MCF 10A (cell line): ENCODE measurements around the gene SLC25A27. TPM values are rescaled to one million over a fixed set of nuclear protein-coding genes. Genes with fewer than 3 reads are reported as not detected.

Source experiments
- BruUV-seq: library from RNA; stranded (reverse); fragments of 400-500 nt; replicated peaks from 2 replicates; lab custom pipeline; 2021; lab: Mats Ljungman, UMichigan
- CTCF ChIA-PET: fragments of 300-600 bp; sonication (Branson Sonifier 250); formaldehyde crosslinking; extraction: SDS; loops from one replicate; lab custom pipeline; 2021; ENCODE audit warnings: antibody characterized with exemption, inconsistent platforms; lab: Yijun Ruan, JAX
- POLR2A ChIA-PET: fragments of 300-600, 350-650 bp; sonication (Branson Sonifier 250); formaldehyde crosslinking; extraction: SDS; loops from one replicate; lab custom pipeline; 2020; ENCODE audit warnings: antibody characterized with exemption, inconsistent platforms; lab: Yijun Ruan, JAX
- DNase-seq: peaks from one replicate; pipeline ENCODE4 v3.0.0-alpha.2; 2018; ENCODE audit not compliant: unreplicated experiment
- H3K27ac Mint-ChIP-seq: one replicate; pipeline ENCODE4 v1.8.0; 2022; ENCODE audit warnings: mild to moderate bottlenecking, low read depth, mixed read lengths; ENCODE audit not compliant: unreplicated experiment
- H3K27me3 Mint-ChIP-seq: one replicate; pipeline ENCODE4 v1.8.0; 2022; ENCODE audit warnings: mixed read lengths; ENCODE audit not compliant: insufficient read depth, unreplicated experiment
- H3K36me3 Mint-ChIP-seq: one replicate; pipeline ENCODE4 v1.8.0; 2022; ENCODE audit warnings: mild to moderate bottlenecking, moderate library complexity, mixed read lengths; ENCODE audit not compliant: insufficient read depth, unreplicated experiment
- H3K4me1 Mint-ChIP-seq: one replicate; pipeline ENCODE4 v1.8.0; 2022; ENCODE audit warnings: mixed read lengths; ENCODE audit not compliant: insufficient read depth, unreplicated experiment
- H3K4me3 Mint-ChIP-seq: one replicate; pipeline ENCODE4 v1.8.0; 2022; ENCODE audit warnings: mild to moderate bottlenecking, moderate library complexity, mixed read lengths; ENCODE audit not compliant: unreplicated experiment
- H3K9me3 Mint-ChIP-seq: one replicate; pipeline ENCODE4 v1.8.0; 2022; ENCODE audit warnings: mixed read lengths; ENCODE audit not compliant: unreplicated experiment
- CTCF ChIP-seq: fragments of 200-600 bp; IDR thresholded peaks from one replicate; pipeline ENCODE4 v1.8.0; 2022; ENCODE audit warnings: antibody characterized with exemption, mild to moderate bottlenecking; ENCODE audit not compliant: unreplicated experiment
- intact Hi-C: fragments of 100-400 bp; cut with micrococcal nuclease; formaldehyde crosslinking; loops from 2 replicates; pipeline ENCODE4 v1.14.1; 2022
- total RNA-seq: library from RNA; stranded (reverse); gene quantifications from 2 replicates; pipeline ENCODE4 v1.2.3, GENCODE V29; 2022

SLC25A27 gene
- total RNA-seq, 1 experiment from 2014 or later = 21.7 TPM

GRCh38 chr6:46610862-46611553 is 41.8 kb upstream of the SLC25A27 start:
- POLR2A ChIA-PET = interaction anchor here (0.6 to 0.8 kb wide), 2 partner anchors 171 to 330 kb away, joined by 3 read pairs; no protein-coding TSS in a partner anchor

GRCh38 chr6:46612645-46613044 is 40.1 kb upstream of the SLC25A27 start:
- Mint-ChIP-seq H3K36me3 (peaks cover 5% of the 10 kb centered on the region), H3K4me3 (no peak overlapping the region), H3K27ac (no peak overlapping the region), H3K4me1 (no peaks in the 10 kb centered on the region), H3K9me3 (no peaks in the 10 kb centered on the region), H3K27me3 (no peaks in the 10 kb centered on the region)
- intact Hi-C loops = no loop called here
- no peak for DNase-seq
- ChIA-PET POLR2A (no interaction called here), CTCF (interaction anchor here (1.6 kb wide), 1 partner anchor 190 kb away, joined by 5 read pairs; no protein-coding TSS in a partner anchor)
- no peak for TF ChIP-seq CTCF
- BruUV-seq = no TSS peak

More at GRCh38 chr6:46610862-46611553, 41.8 kb upstream of the SLC25A27 start:
- no peak for DNase-seq
- no peak overlapping the region for H3K27ac Mint-ChIP-seq
- CTCF ChIA-PET = no interaction called here
- no peak overlapping the region for H3K4me3 Mint-ChIP-seq
- H3K4me1 Mint-ChIP-seq = no peaks in the 10 kb centered on the region
- intact Hi-C loops = no loop called here
- H3K27me3 Mint-ChIP-seq = no peaks in the 10 kb centered on the region
- H3K9me3 Mint-ChIP-seq = no peaks in the 10 kb centered on the region
- no TSS peak for BruUV-seq
- no peak for TF ChIP-seq CTCF
- peaks cover 5% of the 10 kb centered on the region for H3K36me3 Mint-ChIP-seq

GRCh38 chr6:46618726-46619125 is 34.0 kb upstream of the SLC25A27 start:
- H3K36me3 Mint-ChIP-seq = peaks cover 5% of the 10 kb centered on the region
- ChIA-PET POLR2A (no interaction called here), CTCF (interaction anchor here (0.5 kb wide), 1 partner anchor 11 kb away, joined by 3 read pairs; no protein-coding TSS in a partner anchor)
- no TSS peak for BruUV-seq
- no peak overlapping the region for H3K4me3 Mint-ChIP-seq
- TF ChIP-seq CTCF = no peak
- H3K27me3 Mint-ChIP-seq = no peaks in the 10 kb centered on the region
- intact Hi-C loops = no loop called here
- H3K4me1 Mint-ChIP-seq = no peaks in the 10 kb centered on the region
- H3K9me3 Mint-ChIP-seq = no peaks in the 10 kb centered on the region
- DNase-seq = no peak
- H3K27ac Mint-ChIP-seq = no peak overlapping the region

GRCh38 chr6:46626228-46626909 is 26.4 kb upstream of the SLC25A27 start:
- BruUV-seq = no TSS peak
- no peaks in the 10 kb centered on the region for H3K36me3 Mint-ChIP-seq
- no peaks in the 10 kb centered on the region for H3K9me3 Mint-ChIP-seq

More at GRCh38 chr6:46626228-46626909, 26.4 kb upstream of the SLC25A27 start:
- peak; percentile 55 for TF ChIP-seq CTCF
- ChIA-PET POLR2A (no interaction called here), CTCF (interaction anchor here (0.6 to 1.0 kb wide), 2 partner anchors 209 to 689 kb away, joined by 3 read pairs; no protein-coding TSS in a partner anchor)
- Mint-ChIP-seq H3K27ac (no peak overlapping the region), H3K27me3 (no peaks in the 10 kb centered on the region), H3K4me1 (no peaks in the 10 kb centered on the region), H3K4me3 (no peak overlapping the region)
- DNase-seq = peak; percentile 62
- intact Hi-C loops = loop anchor here (1.0 to 5.0 kb wide), 4 partner anchors 134 to 366 kb away; partner anchors contain the start of gene RCAN2
